GM19099 (cell line): ENCODE results near the gene FOXP1.

Experiments
- POLR2A ChIP-seq: IDR thresholded peaks from 3 replicates; pipeline ENCODE4 v1.6.1; 2011; ENCODE audit warnings: low read depth; ENCODE audit not compliant: insufficient read length; ENCODE audit errors: extremely low read depth

The FOXP1 gene

DNA sequence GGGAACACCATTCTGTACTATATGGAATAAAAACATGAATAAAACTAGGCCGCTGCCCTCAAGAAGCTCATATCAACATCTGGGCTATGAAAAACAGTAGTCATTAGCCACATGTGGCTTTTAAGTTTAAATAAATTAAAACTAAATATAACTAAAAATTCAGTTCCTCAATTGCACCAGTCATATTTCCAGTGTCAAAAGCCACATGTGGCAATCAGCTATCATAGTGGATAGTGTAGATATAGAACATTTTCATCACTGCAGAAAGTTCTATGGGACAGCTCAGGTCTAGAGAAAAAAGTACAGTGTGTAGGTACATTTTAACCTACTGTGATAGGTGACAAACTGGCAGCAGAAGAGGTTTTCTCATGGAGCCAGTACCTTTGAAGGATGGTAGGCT, 261.4 kb downstream of the FOXP1 start:
- no peak for TF ChIP-seq POLR2A

DNA sequence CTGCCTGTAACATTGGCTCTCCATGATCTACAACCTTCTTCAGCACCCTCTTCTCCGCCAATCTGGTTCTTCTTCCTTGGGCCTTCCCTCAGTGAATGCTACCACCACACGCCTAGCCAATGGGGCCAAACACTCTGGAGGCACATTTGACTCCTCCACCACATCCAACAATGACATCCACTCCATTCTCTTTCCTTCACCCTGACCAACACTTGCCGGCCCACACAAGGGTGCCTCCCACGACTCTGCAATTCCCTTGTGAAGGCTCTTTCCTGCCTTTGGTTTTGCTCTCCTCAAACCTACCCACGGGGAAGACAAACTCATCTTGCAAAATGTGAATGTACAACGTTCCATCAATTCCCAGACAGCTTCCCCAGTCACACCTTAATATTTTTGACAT, 263.8 kb downstream of the FOXP1 start:
- TF ChIP-seq POLR2A, result no peak

DNA sequence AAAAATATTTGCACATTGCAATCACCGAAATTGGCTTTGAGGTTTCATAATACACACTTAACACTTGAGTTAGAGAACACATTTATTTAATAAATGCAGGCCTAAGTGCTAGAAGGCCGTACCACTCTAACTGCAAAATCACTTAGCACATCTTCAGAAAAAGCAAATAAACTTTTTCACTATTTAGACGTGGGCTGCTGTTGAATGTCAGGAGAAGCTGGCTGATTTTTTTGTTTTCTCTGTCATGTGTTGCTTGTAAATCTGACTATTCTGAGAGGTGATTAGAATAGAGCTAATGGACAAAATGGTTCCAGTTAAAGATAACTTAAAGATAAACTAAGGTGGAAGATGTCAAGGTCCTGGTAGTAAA, 265.1 kb downstream of the FOXP1 start:
- TF ChIP-seq POLR2A, result no peak

DNA sequence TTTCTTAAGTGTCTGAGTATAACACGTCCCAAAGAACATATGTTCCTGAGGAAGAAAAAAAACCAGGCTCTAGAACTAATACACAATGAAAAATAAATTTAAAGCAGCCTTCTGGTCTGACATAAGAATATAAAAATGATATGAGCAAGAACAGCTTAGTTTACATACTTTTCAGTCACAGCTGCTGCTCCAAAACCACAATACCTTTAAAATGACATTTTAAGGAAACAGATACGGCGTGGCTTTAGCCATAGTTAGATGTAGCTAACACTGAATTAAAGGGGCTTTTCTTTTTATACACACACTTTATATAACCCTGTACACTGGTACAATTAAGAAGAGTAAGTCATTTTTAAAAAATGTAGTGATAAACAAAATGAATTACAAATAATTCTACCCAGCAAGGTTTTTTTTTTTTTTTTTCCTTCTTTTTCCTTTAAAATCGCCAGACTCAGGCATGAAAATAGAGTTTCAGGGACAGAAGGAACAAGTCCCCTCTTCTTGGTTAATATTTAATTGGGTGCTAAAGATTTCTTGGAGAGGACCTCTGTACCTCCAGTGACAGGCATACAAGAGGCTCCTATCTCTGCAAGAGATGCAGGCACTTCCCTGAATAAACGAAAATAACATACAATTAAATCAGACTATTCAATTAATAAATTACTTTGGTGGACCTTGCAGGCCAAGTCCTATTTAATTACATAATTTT, 265.6 kb downstream of the FOXP1 start:
- no peak for TF ChIP-seq POLR2A

DNA sequence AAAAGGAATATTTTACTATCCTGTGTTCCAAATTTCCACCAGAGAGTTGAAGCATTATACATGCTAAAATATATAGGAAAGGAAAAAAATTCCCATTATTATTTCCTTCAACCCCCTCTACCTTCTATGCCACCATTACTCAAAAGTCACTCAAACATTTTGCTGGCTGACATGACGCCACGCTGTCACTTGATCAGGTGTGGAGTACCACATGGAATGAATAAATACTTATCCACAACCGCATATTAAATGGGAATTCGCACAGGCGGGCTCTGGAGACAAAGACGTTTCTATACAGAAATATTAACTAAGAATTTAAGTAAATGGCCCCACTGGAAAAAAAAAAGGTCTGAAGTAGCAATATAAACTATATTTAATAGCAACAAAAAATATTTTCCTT, 266.4 kb downstream of the FOXP1 start:
- no peak for TF ChIP-seq POLR2A

DNA sequence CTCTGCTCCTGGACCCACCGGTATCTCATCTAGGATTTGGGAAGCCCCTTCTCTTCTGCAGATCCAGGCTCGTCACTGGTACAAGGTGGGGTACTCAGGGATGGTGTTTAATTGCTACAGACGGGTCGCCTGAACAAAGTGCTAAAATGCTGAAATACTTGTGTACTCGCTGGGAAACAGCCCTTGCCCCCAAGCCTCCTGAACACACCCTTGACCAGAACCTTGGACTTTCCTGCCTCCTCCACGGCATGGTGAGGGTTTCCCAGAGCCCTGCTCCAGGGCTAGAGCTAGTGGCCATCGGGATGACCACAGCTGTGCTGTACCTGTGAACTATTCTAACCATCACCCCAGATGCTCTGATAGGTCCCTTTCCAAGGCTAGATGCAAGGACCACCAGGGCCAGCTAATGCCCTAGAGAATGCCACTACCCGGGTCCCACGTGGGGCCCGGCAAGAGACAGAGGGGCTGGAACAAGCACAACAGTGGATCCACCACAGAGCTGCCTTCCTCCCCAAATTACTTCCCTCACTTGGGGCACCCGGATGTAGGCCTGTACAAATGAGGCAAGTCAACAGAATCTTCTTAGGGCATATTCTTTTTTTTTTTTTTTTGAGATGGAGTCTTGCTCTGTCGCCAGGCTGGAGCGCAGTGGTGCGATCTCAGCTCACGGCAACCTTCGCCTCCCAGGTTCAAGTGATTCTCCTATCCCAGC, 267.3 kb downstream of the FOXP1 start:
- no peak for TF ChIP-seq POLR2A

DNA sequence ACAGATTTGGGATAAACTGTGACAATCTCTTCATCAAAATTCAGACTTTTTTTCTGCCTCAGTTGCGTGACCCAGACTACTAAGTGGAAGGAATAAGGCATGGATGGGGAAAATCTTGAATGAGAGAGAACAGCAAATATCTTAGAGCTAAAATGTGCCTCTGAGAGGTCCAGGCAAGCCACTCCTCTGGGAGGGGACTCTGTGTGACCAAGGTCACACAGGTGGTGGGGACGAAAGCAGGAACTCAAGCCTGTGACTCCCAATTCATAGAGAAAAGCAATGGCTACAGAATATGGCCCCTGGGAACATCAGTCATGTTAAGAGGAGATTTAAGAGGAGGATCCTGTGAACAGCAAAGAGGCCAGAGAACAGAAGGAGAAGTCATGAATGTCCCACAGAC, 268.1 kb downstream of the FOXP1 start:
- TF ChIP-seq POLR2A, result no peak

DNA sequence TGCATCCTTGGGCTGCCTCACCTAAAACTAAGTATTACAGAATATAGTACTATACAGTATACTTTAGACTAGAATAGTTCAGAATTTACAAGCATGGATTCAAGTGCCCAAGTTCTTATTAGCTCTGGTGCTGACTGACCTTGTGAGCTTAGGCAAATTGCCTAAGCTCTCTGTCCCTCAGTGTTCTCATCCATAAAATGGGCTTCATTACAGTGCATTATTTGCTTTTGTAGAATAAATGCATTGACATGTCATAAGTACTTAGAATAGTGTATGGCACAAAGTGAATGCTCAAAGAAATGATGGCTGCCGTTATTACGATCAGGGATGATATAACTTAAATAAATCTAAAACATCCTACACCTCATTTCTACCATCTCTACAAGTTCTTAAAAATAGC, 269.7 kb downstream of the FOXP1 start:
- no peak for TF ChIP-seq POLR2A

DNA sequence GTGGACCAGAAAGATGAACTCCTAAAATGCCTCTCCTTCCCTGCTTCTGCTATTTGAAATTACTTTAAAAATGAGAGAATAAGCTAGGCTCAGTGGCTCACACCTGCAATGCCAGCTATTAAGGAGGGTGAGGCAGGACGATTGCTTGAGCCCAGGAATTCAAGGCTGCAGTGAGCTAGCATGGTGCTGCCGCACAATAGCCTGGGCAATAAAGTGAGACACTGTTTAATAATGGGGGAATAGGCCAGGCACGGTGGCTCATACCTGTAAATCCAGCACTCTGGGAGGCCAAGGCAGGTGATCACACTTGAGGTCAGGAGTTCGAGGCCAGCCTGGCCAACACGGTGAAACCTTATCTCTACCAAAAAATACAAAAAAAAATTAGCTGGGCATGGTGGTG, 271.1 kb downstream of the FOXP1 start:
- no peak for TF ChIP-seq POLR2A

DNA sequence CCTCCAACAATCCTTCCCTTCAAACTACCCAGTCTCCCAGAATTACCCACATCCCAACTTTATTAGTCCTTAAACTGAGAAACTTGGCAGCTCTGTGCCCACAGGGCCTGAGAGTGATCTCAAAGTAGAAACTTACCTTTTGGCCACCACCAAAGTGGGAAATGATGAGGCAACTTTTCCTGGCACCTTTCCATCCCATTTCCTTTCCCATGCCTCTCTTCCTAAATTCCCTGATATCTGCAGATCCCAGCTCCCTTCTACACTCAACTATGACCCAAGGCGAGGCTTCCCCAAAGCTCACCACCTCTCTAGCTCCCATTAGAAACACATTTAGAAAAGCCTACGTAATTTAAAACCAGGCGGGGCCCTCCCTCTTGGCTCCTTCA, 271.9 kb downstream of the FOXP1 start:
- TF ChIP-seq POLR2A, result no peak

DNA sequence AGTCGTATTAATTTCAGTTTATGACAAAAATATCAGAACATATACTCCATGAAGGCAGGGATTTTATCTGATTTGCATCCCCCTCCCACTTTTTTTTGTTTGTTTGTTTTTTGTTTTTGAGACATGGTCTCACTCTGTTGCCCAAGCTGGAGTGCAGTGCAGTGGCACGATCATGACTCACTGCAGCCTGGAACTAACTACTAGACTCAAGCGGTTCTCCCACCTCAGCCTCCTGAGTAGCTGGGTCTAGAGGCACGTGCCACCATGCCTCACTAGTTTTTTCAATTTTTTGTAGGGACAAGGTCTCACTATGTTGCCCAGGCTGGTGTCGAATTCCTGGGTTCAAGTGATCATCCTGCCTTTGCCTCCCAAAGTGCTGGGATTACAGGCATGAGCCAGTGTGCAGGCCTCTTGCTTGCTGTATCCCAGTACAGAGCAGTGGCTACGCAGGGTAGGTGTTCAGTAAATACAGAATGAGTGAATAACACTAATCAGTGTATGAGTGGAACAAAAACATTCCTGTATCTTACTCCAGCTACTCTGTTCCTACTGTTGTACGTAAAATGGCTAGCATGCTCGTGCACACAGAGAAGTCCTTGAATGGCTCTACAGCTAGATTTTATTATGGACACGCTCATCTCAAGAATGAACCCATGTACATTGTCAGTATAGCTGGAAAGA, 272.4 kb downstream of the FOXP1 start:
- TF ChIP-seq POLR2A, result no peak

DNA sequence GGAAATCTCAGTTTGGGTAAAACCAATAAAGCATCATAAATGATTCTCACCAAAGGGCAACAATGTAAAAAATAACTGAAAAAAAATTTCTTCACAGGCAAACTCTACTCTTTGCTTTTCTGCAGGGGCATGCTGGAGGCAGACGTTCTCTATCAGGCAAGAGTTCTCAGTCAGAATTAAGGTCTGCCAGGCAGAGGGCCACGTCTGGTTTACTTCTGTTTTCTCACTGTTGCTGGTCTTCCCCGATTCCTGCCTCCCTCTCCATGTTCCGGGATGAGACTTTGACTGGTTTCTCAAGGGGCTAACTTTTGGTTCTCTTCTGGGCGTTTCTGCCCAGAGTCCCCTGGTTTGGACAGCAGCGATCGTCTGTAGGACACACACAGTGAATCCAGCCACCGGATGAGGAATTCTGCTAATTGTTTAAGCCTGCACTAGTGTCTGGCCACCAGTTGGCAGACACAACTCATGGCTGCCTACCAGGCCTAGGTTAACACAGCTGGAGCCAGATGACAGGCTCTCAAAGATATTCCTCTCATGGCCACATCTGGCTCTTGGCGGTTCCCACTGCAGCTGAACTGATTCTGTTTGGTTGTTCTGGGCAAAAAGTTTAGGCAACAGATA, 273.1 kb downstream of the FOXP1 start:
- TF ChIP-seq POLR2A, result no peak

DNA sequence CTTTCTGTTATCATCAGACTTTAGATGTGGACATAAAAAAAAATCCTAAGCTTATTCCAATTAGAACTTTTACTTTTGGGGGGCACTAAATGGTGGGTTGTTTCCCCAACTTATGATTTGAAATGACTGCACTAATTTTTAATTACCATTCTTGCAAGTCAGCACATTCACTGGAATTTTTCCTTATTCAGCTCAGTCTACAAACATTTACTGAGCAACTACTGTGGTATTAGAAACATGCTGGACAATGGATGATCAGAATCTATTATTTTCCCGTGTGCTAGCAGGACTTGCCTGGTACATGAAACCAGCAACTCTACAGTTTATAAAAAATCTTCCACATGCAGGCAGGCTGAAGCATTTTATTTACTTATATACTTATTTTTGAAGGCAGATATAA, 273.6 kb downstream of the FOXP1 start:
- TF ChIP-seq POLR2A, result no peak

DNA sequence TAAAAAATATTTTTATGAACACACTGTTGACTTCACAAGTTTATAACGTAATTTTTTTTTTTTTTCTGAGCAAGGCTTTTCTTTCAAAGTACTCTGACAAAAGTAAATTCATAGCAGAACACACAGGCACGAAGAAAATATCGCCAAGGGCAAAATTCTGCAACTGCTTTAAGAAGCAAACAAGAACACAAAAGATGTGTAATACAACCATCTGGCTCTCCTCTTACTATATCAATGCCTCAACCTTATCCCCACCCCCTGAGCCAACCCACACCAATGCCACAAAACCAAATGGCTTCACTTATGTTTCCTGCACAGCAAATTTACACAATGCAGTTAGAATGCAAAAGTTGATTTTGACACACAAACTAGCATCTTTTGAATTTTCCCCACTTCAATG, 274.2 kb downstream of the FOXP1 start:
- TF ChIP-seq POLR2A, result no peak

DNA sequence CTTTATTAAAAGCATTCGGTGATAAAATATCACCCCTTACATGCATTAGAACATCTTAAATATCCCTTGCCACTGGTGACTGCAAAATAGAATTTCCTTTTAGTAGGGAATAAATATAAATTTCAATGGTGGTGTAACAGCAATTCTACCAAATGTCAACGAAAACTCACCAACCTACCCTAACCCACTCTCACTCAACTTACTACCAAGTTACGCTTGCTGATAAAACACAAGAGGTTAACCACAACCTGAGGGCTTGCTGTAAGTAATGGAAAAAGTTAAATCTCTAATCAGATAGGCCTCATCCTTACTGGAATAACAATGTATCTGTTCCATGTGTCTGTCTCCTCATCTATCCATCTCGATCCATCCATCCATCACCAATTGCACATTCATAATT, 274.7 kb downstream of the FOXP1 start:
- no peak for TF ChIP-seq POLR2A
